GM12865 (cell line): Measurements from ENCODE around the gene ZNF318.
A peak's percentile ranks its signal among the peaks of the same experiment; 100 is the strongest.
"Not testable (repeated sequence)": the region's sequence is repeated elsewhere in the genome, so short reads cannot be mapped to it uniquely, and the experiment has no call there.

ENCODE experiments used
- DNase-seq: peaks from one replicate; pipeline ENCODE4 v3.0.0; 2010; ENCODE audit warnings: low read depth
- H3K4me3 ChIP-seq: 2 replicates; pipeline ENCODE4 v1.5.1; 2011; ENCODE audit warnings: mild to moderate bottlenecking, low read depth, low read length, control low read depth
- TF ChIP-seq, protein P1 (sequence below): IDR thresholded peaks from 2 replicates; pipeline ENCODE4 v1.5.1; 2011; ENCODE audit warnings: low read length, control low read depth, low read depth, inconsistent platforms; ENCODE audit not compliant: insufficient read depth; ENCODE audit errors: missing control alignments

Gene ZNF318

DNA sequence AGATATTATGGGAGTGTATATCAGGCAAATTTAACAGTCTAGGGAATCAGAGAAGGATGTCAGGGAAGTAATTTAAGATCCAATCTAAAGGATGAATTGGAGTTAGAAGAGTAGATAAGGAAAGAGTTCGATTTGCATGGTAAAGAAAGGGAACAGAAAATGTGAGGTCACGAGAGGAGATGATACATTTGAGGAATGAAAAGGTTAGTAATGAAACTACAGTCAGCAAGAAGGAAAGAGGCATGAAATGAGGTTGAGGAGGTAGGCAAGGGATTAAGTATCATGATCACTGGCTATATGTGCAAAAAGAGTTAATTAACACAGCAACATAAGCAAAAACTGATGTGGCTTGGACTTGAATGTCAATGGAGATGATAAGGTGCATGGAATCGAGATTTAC is 22.4 kb downstream of the ZNF318 start:
- no peak for DNase-seq
- no peak overlapping the region for H3K4me3 ChIP-seq
- TF ChIP-seq, protein P1, sequence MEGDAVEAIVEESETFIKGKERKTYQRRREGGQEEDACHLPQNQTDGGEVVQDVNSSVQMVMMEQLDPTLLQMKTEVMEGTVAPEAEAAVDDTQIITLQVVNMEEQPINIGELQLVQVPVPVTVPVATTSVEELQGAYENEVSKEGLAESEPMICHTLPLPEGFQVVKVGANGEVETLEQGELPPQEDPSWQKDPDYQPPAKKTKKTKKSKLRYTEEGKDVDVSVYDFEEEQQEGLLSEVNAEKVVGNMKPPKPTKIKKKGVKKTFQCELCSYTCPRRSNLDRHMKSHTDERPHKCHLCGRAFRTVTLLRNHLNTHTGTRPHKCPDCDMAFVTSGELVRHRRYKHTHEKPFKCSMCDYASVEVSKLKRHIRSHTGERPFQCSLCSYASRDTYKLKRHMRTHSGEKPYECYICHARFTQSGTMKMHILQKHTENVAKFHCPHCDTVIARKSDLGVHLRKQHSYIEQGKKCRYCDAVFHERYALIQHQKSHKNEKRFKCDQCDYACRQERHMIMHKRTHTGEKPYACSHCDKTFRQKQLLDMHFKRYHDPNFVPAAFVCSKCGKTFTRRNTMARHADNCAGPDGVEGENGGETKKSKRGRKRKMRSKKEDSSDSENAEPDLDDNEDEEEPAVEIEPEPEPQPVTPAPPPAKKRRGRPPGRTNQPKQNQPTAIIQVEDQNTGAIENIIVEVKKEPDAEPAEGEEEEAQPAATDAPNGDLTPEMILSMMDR, result no peak

DNA sequence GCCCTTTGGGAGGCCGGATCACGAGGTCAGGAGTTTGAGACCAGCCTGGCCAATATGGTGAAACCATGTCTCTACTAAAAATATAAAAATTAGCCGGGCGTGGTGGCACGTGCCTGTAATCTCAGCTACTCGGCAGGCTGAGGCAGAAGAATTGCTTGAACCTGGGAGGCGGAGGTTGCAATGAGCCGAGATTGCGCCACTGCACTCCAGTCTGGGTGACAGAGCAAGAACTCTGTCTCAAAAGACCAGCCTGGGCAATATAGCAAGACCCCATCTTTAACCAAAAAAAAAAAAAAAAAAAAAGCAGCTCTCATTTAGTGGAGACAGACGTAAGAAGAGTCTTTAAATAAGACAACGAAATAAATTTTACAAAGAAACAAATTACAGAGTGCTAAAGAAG is 23.2 kb downstream of the ZNF318 start:
- H3K4me3 ChIP-seq, DNase-seq: not testable (repeated sequence)

DNA sequence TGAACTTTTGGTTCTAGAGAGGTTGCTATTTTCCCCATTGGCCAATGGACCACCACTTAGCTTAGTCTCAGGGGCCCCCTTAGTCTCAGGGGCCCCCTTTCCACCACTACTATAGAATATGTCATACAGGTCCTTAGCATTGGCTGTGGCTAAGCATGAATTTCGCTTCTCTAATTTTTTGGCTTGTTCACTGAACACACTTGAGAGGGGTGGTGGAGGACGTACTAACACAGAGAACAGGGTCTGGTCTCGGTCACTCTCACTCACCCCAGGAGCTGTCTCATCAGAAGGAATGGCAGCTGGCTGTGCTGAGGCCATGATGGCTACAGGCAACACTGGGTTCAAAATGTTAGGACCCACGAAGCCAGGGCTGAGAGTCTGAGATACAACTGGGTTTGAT is 30.3 kb downstream of the ZNF318 start:
- H3K4me3 ChIP-seq, result no peak overlapping the region
- TF ChIP-seq, protein P1, result no peak
- DNase-seq, result peak; percentile 59

DNA sequence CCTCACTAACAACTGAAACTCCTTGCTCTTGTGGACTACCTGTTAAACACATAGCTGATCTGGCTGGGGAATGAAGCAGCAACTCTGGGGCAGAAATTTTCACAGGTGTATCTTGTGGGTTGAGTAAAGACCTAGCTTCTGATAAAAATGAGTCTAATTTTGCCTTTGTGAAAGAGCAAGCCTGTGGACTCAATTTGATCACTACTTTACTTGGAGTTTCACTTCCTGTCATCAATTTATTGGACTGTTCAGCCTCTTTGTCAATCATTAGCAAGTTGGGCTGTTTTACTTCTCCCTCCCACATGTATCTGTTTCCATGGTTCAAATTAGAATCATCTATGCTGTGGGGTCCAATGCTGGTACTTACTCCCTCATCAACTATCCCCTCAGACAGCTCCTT is 31.2 kb downstream of the ZNF318 start:
- DNase-seq, result peak; percentile 39
- TF ChIP-seq, protein P1, result no peak
- H3K4me3 ChIP-seq, result no peak overlapping the region

DNA sequence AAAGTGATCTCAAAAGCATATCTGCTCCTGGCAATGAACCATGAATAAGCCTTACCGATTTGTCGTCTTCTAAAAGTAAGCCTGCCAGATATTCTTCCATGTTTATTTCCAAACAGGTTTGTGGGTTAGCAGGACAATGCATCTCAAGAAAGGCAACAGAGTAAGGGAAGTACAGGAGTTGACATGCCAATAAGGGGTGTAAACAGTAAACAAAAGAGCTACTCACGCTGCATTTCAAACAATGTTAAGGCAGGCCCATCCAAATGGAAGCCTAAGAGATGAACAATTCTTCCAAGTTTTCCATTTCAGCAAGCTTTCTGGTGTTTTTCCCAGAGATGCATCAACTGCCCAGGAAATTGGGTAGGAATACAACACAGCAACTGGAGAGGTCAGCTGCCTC is 33.1 kb downstream of the ZNF318 start:
- TF ChIP-seq, protein P1, result no peak
- no peak for DNase-seq
- no peak overlapping the region for H3K4me3 ChIP-seq

DNA sequence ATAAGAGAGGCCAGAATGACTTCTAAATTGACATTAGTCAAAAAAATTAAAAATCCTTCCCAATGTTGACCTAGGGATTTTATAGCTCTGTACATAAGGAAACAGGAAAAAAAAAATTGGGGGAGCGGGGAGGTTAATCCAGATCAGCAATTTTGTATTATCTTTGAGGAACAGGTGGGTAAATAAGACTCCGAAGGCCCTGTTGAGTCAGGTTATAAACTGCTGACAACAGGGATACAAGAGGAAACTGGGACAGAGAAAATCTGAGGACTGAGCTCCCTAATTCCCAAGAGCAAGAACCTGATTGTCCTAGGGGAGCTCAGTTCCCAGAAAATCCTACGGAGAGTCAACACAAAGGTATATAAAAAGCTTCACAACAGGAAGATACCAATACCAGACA is 34.0 kb downstream of the ZNF318 start:
- no peak for DNase-seq
- no peak overlapping the region for H3K4me3 ChIP-seq
- TF ChIP-seq, protein P1, result no peak

DNA sequence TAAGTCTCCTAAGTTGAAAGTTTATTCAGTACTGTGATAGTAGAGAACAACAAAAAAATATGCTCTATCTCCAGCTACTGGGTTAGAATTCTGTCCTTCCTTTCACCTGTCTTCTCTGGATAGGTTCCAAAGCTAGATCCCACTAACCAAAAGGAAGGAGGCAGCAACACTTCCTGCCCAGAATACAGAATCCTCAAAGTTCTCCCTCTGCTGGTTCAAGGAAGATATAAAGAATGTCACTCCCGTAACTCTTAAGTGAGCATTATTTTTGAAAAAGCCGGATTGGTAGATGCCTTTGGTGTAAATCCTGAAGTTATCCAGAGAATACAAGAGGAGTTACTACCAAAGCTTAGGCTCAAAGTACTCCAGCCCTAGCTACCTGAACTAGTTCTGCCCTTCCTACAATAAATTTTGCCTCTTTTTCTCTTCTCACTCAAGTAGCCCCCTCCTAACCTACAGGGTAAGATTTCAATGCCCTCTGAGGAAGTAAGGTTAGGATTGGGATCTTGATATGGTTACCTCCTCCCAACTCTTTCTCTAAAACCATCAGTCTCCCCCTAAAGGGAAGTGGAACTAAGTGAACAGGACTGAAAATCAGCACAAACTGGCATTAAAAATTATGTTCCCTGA is 34.9 kb downstream of the ZNF318 start:
- peak; percentile 20 for DNase-seq
- TF ChIP-seq, protein P1, result peak; percentile 27
- H3K4me3 ChIP-seq, result no peak overlapping the region
